Right ventricle myocardium inferior (tissue), 1 donor: ENCODE results near the gene STK10. TPM values are rescaled to one million over a fixed set of nuclear protein-coding genes. Genes with fewer than 3 reads are reported as not detected.

Experiments
- ATAC-seq: fragments of 200-7000 bp; cut with Tn5 transposase; one replicate; pipeline ENCODE4 v1.9.1; 2020; ENCODE audit warnings: mild to moderate bottlenecking, moderate library complexity
- DNase-seq: peaks from one replicate; pipeline ENCODE4 v3.0.0; 2021; ENCODE audit errors: missing footprints
- intact Hi-C: fragments of 100-400 bp; cut with DNase I; formaldehyde crosslinking; loops from one replicate; pipeline ENCODE4 v1.11.0; 2022
- total RNA-seq: library from RNA; stranded (reverse); fragmentation: NEBNext Ultra II Directional; extraction: Animal tissue kit (Norgen Biotek cat#: 25700); gene quantifications from one replicate; pipeline ENCODE4 v1.2.1, GENCODE V29; 2021
- donor health status: DM: no; HTN: yes; CAD: no; lungs with severe emphysema.

The STK10 gene
- total RNA-seq, 1 donor from 2014 or later: 8.9 TPM

DNA sequence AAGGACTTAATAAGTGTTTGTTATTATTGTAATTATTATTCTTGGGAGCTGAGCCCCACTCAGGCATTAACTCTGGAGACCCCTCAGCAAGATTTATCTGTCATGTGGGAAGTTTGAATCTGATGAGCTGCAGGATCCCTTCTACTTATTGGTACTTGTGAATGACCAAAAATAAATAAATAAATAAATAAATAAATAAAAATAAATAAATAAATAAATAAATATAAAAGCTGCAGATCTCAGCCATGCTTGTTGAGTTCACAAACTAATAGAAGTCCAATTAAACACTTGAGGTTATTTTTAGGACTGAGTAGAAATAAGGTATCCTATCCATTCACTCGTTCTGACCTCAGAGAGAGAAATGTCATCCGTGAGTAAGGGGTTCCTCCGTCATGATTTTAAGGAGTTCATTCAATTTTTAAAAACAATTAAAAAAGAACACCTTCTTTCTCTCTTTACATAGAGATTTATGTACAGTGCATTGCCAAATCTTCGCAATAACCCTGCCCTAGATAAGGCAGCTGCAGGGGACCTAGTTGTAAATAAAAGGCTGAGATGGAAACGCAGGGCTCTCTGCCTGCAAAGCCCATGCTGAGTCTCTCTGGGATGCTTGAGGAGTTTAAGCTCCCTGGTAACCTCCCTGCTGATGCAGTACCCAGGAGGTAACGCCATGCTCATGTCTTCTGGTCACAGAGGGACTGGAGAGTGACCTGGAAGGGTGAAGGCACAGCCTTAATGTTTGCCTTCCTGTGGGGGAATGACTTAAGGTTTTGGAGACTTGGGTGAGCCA is 7.2 kb upstream of the STK10 start:
- intact Hi-C loops: no loop called here
- DNase-seq (no peak), ATAC-seq (no peak)

DNA sequence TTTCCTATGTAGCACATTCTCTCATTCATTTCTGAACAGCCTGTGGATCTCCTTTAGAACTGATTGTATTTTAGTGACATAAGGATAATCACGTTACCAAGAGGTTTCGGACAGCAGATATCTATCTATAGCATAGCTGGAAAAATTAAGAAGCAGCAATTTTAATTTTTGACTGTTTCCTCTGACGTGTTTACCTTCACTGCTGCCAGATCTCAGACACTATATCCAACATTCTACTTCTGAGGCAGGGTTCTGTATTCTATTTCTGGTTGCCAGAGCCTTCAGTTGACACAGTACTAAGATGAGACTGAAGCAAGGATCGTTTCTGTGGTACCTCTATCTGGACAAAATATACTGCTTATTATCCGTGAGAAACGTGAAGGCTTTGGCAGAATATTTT is 5.8 kb upstream of the STK10 start, which contains the start of gene EFCAB9:
Gene EFCAB9 (plus strand): TSS at position 301 of the 400 bp plus-strand sequence. CDS start 1 bp downstream, at position 302.
- ATAC-seq (no peak), DNase-seq (no peak)
- intact Hi-C loops: no loop called here

DNA sequence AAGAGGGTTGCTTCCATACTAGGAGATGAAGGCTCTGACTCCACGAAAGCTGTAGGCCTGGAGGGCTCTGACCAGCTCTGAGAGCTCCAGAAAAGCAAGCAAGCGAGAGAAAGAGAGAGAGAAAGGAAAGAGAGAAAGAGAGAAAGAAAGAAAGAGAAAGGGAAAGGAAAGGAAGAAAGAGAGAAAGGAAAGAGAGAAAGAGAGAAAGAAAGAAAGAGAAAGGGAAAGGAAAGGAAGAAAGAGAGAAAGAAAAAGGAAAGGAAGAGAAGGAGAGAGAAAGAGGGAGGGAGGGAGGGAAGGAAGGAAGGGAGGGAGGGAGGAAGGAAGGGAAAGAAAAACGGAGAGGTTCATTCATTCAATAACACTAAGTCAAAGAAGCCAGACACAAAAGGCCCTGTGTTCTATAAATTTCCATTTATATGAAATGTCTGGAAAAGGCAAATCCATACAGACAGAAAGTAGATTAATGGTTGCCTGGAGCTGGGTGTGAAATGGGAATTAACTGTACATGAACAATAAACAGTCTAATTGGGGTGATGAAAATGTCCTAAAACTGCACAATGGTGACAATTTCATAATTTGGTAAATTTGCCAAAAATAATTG is 1.8 kb upstream of the STK10 start:
- DNase-seq (peak; percentile 9), ATAC-seq (no peak)
- intact Hi-C loops: loop anchor here (2.0 to 5.0 kb wide), 2 partner anchors 93 to 277 kb away; partner anchors contain the start of gene UBTD2

DNA sequence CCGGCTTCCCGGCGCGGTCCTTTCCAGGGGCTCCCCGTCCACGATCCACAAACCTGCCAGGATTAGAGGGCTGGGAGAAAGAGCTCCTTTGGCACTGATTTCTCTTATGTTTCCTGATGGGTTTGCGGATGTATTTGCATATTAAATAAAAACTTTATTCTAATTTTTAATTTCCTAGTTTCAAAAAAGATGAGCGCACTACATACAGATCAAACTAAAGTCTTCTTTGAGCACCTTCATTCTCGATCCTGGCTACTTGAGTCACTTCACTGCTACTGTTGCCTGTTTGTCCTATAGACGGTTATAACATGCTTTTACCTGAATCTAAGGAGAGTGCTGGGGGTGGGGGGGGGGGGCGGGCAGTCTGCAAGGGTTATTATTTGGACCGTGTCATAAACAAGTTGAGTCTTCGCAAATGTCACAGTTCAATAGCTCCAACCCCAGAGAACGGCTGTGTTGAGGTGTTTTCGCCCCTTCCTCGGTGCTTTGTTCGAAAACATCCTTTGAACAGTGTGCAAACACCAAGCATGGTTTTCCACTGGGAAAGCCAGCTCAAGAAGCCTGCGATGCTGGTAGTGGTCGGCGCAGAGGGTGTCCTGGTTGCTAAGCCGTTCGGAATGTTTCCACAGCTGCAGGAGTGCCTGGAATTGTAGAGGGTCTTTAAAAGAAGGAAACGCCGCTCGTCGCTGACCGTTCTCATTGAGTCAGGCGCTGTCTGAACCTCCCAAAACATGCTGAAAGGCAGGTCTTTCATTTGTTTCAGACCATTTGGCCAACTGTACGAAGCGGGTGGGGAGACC is 1.1 kb upstream of the STK10 start:
- no peak for ATAC-seq
- no peak for DNase-seq
- intact Hi-C loops: loop anchor here (1.0 to 5.0 kb wide), 3 partner anchors 82 to 277 kb away; partner anchors contain the start of gene UBTD2

DNA sequence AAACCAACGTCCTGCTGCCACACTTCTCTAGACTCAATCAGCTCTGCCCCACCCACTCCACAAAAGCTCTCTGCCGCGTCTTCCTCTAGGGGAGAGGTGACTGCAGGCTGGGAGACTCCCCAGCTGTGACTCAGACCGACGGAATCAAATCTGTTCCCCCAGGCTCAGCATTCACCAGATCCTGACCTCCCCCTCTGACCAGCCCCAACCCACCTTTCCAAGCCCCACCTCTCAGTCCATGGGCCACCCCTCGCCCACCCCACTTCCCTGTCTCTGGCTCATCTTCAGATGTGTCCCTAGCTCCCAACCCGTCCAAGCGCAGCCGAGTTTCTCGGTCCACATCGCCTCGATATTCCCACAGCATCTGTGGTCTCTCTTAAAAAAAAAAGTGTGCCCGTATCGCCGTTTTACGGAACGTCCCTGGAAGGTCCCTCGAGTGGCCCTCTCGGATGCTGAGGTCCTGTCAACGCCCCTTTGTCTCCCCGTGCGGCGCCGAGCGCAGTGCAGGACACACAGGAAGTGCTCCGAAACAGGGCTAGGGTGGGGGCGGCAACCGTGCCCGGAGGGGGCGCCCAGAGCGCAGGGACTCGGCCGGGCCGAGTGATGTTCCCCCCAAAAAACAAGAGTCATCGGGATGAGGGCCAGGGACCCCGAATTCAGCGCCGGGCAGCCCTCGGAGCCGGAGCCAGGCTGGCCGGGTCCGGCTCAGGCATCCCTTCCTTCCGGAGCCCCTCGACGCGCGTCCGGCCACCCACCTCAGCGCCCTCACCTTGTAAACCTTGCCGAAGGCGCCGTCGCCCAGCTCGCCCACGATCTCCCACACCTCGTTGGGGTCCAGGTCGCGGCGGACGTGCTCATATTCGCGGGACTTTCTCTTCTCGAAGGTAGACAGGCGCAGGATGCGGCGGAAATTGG is 649 bp downstream of the STK10 start:
- no peak for ATAC-seq
- intact Hi-C loops: loop anchor here (1.0 to 5.0 kb wide), 3 partner anchors 80 to 275 kb away; partner anchors contain the start of gene UBTD2

DNA sequence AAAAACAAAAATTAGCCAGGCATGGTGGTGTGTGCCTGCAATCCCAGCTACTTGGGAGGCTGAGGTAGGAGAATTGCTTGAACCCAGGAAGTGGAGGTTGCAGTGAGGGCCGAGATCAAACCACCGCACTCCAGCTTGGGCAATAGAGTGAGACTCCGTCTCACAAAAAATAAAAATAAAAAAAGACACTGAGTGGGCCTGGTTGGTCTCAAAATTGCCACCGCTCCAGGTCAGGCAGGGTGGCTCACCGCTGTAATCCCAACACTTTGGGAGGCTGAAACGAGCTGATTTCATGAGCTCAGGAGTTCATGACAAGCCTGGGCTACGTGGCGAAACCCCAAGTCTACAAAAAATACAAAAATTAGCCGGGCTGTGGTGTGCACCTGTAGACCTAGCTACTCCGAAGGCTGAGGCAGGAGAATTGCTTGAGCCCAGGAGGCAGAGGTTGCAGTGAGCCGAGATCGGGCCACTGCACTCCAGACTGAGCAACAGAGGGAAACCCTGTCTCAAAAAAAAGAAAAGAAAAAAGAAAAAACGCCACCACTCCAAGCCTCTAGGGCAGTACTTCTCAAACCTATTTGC is 1.8 kb downstream of the STK10 start:
- ATAC-seq (no peak), DNase-seq (no peak)
- intact Hi-C loops: loop anchor here (5.0 kb wide), 1 partner anchor 274 kb away; no protein-coding TSS in a partner anchor

More for the DNA sequence above, 649 bp downstream of the STK10 start:
- peak; percentile 91 for DNase-seq

DNA sequence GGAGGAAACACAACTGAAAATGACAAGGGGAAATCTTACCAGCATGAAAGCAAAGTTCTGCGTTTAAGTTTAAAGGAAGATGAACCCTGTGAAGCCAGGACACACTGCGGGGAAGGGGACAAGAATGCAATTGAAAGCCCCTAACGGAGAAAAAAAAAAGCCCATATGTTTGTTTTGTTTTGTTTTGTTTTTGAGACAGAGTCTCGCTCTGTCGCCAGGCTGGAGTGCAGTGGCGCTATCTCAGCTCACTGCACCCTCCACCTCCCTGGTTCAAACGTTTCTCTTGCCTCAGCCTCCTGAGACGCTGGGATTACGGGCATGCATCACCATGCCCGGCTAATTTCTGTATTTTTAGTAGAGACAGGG is 2.9 kb downstream of the STK10 start:
- intact Hi-C loops: loop anchor here (5.0 kb wide), 1 partner anchor 273 kb away; no protein-coding TSS in a partner anchor
- ATAC-seq (no peak), DNase-seq (no peak)

DNA sequence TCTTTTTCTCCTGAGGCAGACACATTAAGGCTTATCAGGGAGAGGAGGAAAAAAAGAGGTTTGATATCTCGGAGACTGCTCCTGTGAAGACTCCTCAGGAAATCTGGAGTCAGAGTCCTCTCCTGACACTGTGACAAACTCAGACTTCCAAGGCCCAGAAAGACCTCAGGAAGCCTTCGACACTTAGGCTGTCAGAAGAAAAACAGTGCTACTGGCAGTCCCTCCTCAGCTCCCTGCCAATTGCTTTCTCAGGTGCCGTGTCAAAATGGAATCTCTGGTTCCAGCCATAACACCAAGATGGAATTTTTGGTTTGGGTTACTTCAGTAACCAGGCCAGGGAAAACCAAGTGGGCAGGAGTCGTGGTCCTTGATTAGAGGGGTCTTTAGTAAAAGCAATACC is 4.1 kb downstream of the STK10 start:
- DNase-seq (no peak), ATAC-seq (no peak)
- intact Hi-C loops: no loop called here

DNA sequence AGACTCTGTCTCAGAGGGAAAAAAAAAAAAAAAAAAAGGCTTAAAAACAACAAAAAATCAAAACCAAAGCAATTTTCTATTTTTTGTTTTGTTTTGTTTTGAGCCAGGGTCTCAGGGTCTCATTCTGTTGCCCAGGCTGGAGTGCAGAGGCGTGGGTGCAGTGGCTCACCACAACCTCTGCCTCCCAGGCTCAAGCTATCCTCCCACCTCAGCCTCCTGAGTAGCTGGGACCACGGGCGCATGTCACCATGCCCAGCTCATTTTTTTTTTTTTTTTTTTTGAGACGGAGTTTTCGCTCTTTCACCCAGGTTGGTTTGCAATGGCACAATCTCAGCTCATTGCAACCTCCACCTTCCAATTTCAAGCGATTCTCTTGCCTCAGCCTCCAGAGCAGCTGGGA is 5.7 kb downstream of the STK10 start:
- intact Hi-C loops: no loop called here
- ATAC-seq: no peak
- DNase-seq: no peak

DNA sequence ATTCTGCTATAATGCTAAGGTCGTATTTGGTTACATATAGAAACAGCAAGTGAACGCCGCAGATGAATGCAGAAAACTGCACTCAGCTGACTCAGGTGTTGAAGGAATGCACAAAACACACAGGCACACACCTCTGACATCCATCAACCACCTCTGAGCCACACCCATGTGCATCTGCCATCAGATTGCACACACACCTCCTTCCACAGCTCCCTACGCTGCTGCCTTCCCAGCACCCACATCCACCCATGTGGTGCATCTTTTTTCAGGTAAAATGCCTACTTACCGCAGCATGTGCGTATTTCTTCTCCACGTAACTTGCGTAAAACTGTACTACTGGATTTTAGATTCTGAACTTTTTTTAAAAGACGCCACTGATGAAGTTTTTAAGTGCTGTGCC is 7.1 kb downstream of the STK10 start:
- no peak for DNase-seq
- intact Hi-C loops: no loop called here
- ATAC-seq: no peak

DNA sequence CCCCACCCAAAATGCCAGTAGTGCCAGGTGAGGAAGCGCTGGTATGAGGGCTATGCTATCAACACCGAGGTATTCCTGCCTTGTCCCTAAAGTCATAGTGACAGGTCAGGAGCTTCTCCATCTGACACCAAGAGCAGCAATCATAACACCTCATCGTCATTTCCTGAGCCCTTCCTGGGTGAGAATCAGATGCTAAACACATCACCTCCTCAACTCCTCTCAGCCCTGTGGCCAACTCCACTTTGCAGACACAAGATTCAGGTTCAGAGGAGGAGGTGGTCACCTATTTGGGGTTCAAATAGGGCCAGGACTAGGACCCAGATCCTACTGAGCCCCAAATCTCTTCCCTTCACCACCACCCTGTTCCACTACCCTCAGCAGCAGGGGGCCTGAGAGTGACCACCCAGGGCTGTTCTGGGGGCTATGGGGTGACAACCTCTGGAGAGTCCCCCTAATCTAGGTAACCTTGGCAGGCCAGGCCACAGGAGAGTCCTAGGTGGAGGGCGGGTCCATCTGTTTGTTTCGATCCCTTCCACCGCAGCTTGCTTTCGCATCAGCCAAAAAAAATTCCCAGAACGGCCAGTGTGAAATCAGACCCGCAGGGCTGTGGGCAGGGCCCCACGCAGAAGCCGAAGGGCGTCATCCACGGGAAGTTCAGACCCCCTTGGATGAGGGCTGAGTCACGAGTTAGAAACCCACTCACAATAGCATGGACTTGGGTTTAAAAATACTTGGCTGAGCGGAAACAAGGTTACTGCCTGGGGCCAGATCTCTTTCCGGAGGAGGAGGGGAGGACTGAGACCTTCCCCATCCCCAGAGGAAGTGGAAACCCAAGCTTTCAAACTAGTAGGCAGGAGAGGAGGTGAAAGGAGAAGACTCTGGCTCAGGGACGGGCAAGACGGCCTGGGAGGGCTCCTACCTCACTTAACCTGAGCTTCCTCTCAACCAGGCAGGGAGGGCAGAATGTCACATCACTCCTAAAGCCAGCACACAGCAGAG is 8.7 kb downstream of the STK10 start:
- ATAC-seq (peak; percentile 21), DNase-seq (no peak)
- intact Hi-C loops: no loop called here

DNA sequence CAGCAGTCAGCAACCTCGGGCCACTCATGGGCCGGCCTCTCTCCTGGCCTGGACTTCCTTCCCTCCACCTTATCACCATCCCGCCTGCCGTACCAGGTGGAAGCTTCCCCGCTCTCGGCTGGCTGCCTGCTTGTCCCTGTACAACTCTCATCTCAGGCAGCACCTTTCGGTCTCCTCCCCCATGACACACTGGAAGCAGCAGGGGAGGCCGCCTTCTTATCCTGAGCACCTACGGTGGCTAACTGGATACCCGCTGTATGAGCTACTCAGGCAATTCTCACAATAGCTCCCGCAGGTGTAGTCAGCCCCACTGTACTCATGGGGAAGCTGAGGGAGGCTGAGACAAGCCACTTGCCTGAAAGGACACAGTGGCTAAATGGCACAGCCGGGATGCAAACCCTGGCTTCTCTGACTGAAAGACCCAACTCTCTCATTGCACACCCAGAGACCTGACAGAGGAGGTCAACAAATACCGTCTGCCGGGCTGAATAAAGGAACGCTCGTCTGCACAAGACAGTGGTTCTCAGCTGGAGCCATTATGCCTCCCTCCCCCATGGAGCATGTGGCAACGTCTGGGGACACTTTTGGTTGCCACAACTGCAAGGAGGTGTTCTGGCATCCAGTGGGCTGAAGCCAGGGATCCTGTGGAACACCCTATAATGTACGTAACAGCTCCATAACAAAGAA is 9.6 kb downstream of the STK10 start:
- intact Hi-C loops: no loop called here
- ATAC-seq (no peak), DNase-seq (no peak)

DNA sequence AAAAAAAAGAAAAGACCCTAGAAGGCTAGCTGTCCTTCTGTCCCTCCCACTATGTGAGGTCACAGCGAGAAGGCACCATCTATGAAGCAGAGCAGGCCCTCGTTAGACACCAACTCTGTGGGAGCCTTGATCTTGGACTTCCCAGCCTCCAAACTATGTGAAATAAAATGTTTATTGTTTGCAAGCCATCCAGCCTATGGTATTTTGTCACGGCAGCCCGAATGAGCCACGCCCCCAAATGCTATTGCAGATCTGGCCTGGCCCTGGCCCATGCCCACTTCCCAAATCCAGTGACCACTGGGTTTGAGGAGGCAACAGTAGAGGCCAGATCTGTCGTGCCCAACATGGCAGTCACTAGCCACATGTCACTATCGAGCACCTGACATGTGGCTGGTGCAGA is 10.8 kb downstream of the STK10 start:
- intact Hi-C loops: no loop called here
- no peak for DNase-seq

DNA sequence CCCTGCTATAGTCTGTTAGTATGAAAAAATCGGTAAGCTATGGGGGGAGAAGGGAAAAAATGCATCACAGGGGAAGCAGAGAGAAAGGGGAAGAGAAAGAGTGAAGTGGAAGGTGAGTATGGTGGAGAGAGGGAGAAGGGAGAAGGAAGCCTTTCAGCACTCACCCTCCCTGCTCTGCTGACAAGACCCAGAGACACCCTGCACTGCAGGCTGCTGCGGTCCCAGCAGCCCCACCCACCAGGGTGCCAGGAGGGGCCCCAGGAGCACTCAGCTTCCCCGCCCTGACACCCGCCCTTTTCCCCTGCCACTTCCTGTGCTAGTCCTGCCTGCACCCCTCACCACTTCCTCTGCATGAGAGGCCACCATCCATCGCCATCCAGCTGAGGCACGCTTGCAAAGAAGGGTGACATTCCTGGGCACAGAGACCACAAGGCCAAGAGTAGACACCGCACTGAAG is 12.7 kb downstream of the STK10 start:
- peak; percentile 52 for ATAC-seq

More for the DNA sequence above, 10.8 kb downstream of the STK10 start:
- no peak for ATAC-seq

DNA sequence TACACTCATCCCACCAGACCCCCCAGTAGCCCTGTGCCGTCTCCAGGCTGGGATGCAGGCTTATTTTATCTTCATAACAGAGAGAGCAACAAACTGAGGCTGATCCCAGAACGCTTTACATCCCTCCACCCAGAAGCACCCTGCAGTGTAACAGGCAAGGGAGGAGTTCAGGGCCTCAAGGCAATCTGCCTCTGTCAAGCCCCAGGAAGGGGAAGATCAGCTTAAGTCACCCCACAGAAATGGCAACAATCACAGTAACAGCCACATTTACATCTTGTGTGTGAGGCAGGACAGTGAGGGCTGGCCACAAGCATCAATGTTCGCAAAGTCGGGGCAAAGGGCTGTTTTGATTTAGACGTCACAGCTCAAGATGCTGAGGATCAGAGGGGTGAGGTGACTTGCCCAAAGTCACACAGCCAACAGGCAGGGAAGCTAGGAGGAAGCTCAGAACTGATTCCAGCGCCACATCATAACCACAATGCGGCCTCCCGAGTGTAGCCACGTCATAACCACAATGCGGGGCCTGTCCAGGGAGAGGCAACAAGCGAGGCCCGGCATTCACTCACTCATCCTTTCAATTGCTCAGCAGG is 14.4 kb downstream of the STK10 start:
- intact Hi-C loops: no loop called here
- ATAC-seq: no peak
- peak; percentile 89 for DNase-seq

More for the DNA sequence above, 12.7 kb downstream of the STK10 start:
- DNase-seq: peak; percentile 89
- intact Hi-C loops: no loop called here
